Mucosa of stomach (tissue), 1 donor: Measurements from ENCODE around the gene C19orf44.
"Not testable (repeated sequence)": the region's sequence is repeated elsewhere in the genome, so short reads cannot be mapped to it uniquely, and the experiment has no call there.

Source experiments
- H3K27me3 ChIP-seq: one replicate; pipeline ENCODE4 v1.7.0; 2013; ENCODE audit warnings: mild to moderate bottlenecking, low read length; ENCODE audit not compliant: control insufficient read depth, insufficient read depth
- H3K36me3 ChIP-seq: one replicate; pipeline ENCODE4 v1.7.0; 2013; ENCODE audit warnings: low read length; ENCODE audit not compliant: control insufficient read depth, insufficient read depth
- H3K4me1 ChIP-seq: one replicate; pipeline ENCODE4 v1.7.0; 2013; ENCODE audit warnings: mild to moderate bottlenecking, low read length; ENCODE audit not compliant: control insufficient read depth, insufficient read depth
- H3K4me3 ChIP-seq: one replicate; pipeline ENCODE4 v1.7.0; 2013; ENCODE audit warnings: low read length
- H3K9ac ChIP-seq: one replicate; pipeline ENCODE4 v1.7.0; 2013; ENCODE audit warnings: mild to moderate bottlenecking, low read length, moderate library complexity
- H3K9me3 ChIP-seq: one replicate; pipeline ENCODE4 v1.7.0; 2013; ENCODE audit warnings: mild to moderate bottlenecking, low read length, moderate library complexity; ENCODE audit not compliant: control insufficient read depth
- donor health status: Pancreatic carcinoma.

The C19orf44 gene

DNA sequence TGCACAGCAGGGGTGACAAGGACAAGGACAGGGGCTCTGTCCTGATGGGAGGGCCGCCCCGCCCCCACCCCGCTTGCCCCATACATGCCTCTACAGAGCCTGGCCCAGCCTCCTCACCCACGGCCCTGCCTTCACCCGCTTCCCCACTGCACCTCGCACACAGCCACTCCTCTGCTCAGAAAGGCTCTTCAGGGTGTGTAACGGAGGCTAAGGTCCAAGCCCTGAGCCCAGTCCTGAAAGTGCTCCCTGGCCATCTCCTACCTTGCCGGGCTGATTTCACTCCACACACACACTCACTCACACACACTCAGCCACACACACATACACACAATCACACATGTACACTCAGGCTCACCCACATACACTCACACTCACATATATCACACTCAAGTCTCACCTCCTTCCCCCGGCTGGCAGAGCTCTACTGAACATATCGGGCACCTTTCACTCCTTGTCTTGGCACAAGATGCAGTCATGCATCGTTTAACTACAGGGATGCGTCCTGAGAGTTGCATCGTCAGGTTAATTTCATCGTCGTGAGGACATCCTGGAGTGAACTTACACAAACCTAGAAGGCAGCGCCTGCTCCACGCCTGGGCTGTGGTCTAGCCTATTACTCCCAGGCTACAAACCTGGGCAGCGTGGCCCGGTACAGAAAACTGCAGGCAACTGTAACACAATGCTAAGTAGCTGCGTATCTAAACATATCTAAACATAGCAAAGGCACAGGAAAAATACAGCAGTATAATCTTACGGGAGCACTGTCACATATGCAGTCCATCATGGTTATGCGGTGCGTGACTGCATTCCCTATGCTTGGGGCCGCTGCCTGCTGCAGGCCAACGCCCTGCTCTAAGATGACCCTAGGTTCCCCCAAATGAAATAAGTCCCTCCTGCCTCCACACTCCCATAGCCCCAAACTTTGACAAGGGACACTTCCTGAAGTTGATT lies 37.5 kb upstream of the C19orf44 start:
- H3K4me3 ChIP-seq, result no peak overlapping the region
- H3K36me3 ChIP-seq, result no peaks in the 10 kb centered on the region
- no peaks in the 10 kb centered on the region for H3K9me3 ChIP-seq
- H3K4me1 ChIP-seq, result peaks cover 53% of the 10 kb centered on the region
- no peaks in the 10 kb centered on the region for H3K27me3 ChIP-seq
- no peak overlapping the region for H3K9ac ChIP-seq

DNA sequence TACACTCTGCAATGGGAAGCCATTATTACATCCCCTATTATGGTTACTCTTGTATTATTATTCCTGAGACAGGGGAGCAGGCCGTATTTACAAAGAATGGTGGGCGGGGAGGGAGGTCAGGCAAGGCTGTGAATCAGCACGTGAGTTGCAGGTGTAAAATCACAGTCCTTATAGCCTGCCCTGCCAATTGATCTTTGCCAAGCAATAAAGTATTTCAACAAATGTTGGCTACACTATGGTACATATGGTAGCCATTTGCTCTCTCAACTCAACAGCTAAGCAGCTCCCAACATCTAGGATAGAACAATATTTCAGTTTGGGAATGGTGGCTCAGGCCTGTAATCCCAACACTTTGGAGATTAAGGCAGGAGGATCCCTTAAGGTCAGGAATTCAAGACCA lies 36.5 kb upstream of the C19orf44 start:
- Histone ChIP-seq H3K9ac (no peak overlapping the region), H3K9me3 (no peaks in the 10 kb centered on the region), H3K4me1 (peaks cover 60% of the 10 kb centered on the region)

DNA sequence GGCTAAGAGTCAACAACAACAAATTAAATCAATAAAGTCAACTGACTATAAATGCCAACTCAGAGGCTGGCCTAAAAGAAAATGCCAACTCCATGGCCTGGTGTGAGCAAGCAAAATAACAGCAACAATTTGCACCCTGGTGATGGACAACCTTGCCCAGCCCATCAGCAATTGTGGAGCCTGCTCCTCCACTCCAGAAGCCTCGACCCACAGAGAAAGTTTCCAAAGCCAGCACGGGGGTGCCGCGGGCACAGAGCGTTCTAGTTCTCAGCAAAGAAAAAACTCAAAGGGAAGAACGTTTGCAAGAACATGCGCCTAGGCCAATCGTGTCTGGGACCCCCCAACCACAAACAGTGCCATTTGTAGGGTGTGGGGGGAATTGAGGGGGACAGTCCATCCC lies 35.7 kb upstream of the C19orf44 start:
- Histone ChIP-seq H3K4me1 (peaks cover 60% of the 10 kb centered on the region), H3K9me3 (no peaks in the 10 kb centered on the region), H3K4me3 (no peak overlapping the region), H3K27me3 (no peaks in the 10 kb centered on the region), H3K9ac (no peak overlapping the region), H3K36me3 (no peaks in the 10 kb centered on the region)

More for the DNA sequence above, 36.5 kb upstream of the C19orf44 start:
- Histone ChIP-seq H3K27me3 (no peaks in the 10 kb centered on the region), H3K4me3 (no peak overlapping the region), H3K36me3 (no peaks in the 10 kb centered on the region)

DNA sequence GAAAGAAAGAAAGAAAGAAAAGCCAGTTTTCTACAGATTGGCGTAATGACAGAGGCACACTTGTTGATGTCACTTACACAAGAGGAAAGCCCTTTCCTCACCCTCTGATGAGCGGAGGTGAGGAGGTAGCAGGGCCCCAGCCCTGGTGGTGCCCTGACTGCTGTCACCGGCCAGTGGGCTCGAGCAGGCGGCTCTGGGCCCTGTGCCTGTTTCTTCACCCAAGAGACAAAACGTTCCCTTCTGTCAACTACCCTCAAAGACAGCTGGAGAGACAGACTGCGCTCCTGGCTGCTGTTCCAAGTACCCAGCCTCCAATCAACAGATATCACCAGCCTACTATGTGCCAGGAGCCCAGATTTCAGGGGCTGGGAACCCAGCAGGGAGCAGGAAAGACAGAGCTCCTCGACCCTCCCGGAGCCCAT lies 34.6 kb upstream of the C19orf44 start:
- H3K27me3 ChIP-seq, result no peaks in the 10 kb centered on the region
- H3K9me3 ChIP-seq, result no peaks in the 10 kb centered on the region
- H3K4me3 ChIP-seq, result no peak overlapping the region
- peaks cover 56% of the 10 kb centered on the region for H3K4me1 ChIP-seq
- no peak overlapping the region for H3K9ac ChIP-seq
- no peaks in the 10 kb centered on the region for H3K36me3 ChIP-seq

DNA sequence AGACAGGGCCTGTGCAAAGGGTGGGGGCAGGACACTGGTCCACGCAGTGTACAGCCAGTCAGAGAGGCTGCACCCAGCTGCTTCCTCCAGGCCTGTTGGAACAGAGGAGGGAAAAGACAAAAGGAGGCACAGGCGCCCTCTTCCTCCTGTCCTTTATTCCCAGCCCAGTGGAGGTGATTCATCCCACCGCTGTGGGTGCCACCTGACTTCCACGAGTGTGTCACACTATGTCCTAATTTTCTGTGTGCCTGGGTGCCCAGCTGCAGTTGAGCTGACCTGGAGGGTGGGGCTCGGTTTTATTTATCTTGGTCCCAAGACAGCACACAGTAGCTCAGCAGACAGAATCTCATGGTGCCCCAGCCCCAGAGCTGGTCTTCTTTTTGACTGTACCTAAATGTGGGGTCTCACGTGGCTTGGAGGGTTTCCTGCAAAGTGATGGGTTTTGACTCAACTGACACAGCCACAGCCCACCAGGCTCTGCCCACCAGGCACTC lies 33.4 kb upstream of the C19orf44 start:
- H3K9ac ChIP-seq, result no peak overlapping the region
- H3K27me3 ChIP-seq, result no peaks in the 10 kb centered on the region
- no peaks in the 10 kb centered on the region for H3K9me3 ChIP-seq
- no peaks in the 10 kb centered on the region for H3K36me3 ChIP-seq
- peaks cover 45% of the 10 kb centered on the region for H3K4me1 ChIP-seq
- H3K4me3 ChIP-seq, result no peak overlapping the region

DNA sequence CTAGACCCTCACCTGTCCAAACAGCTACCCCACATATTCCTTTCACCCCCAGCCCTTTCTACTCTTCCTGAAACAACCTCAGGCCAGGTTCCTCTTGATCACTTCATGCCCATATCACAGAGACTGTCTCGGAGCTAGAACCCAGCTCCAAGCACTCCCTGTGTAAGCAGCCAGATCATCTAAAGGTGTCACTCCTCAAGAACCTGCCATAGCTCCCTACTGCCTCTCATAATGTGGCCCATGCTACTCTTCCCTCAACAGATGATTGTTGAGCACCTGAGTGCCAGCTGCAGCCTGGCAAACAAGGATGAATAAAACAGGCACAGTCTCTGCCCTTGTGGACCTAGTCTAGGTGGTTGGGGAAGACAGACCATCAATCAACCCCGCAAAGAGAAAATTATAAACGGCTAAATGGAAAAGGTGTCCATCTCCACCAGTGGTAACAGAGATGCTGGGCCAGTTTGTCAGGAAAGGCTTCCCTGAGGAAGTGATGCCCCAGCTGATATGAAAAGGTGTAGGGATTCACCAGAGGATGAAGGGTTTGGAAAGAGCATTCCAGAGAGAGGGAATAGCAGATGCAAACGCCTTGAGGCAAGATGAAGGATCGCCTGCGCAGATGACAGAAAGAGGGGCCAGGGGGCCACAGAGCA lies 32.7 kb upstream of the C19orf44 start:
- Histone ChIP-seq H3K36me3 (no peaks in the 10 kb centered on the region), H3K4me1 (peaks cover 38% of the 10 kb centered on the region), H3K9me3 (no peaks in the 10 kb centered on the region), H3K9ac (no peak overlapping the region), H3K4me3 (no peak overlapping the region), H3K27me3 (no peaks in the 10 kb centered on the region)

DNA sequence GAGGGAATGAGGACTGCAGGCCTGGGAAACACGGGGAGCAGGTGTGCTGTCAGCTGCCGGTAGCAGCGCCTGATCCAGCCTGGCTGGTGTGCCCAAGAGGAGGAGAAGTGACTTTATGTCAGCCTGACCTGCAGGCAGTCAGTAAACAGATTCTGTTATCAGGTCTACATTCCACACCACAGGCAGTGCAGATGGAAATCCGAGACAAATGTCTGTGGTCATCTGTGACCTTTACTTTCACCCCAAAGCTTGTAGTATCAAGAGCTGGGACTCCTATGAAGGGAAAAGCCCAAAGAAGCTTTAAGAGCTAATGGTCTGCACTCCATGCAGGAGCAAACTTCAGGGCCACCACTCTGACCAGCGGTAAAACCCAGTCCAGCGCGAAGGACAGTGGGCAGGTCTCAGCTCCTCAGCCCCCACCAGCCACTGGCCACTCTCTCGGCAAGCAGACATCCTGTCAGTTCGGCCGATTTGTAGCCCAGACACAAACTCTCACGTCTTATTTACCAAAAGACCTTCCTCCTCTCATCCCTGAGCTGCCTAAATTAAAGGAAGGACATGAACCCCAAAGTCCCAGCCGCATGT lies 32.1 kb upstream of the C19orf44 start:
- no peaks in the 10 kb centered on the region for H3K36me3 ChIP-seq
- no peak overlapping the region for H3K4me3 ChIP-seq
- peaks cover 32% of the 10 kb centered on the region for H3K4me1 ChIP-seq
- no peaks in the 10 kb centered on the region for H3K9me3 ChIP-seq
- no peaks in the 10 kb centered on the region for H3K27me3 ChIP-seq
- H3K9ac ChIP-seq, result no peak overlapping the region

DNA sequence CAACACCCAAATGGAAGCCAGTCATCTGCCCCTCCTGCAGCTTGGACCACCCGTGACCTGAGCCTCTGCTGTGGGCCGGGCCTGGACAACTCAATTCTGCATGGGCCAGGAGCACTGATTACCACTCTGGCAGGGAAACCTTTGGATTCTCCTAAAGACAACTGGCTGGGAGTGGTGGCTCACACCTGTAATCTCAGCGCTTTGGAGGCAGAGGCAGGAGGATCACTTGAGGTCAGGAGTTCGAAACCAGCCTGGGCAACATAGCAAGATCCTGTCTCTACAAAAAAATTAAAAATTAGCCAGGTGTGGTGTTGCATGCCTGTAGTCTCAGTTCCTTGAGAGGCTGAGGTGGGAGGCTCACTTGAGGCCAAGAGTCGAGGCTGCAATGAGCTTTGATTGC lies 31.0 kb upstream of the C19orf44 start:
- Histone ChIP-seq H3K27me3 (no peaks in the 10 kb centered on the region), H3K4me3 (no peak overlapping the region), H3K36me3 (no peaks in the 10 kb centered on the region), H3K9ac (no peak overlapping the region), H3K4me1 (peaks cover 35% of the 10 kb centered on the region), H3K9me3 (no peaks in the 10 kb centered on the region)

DNA sequence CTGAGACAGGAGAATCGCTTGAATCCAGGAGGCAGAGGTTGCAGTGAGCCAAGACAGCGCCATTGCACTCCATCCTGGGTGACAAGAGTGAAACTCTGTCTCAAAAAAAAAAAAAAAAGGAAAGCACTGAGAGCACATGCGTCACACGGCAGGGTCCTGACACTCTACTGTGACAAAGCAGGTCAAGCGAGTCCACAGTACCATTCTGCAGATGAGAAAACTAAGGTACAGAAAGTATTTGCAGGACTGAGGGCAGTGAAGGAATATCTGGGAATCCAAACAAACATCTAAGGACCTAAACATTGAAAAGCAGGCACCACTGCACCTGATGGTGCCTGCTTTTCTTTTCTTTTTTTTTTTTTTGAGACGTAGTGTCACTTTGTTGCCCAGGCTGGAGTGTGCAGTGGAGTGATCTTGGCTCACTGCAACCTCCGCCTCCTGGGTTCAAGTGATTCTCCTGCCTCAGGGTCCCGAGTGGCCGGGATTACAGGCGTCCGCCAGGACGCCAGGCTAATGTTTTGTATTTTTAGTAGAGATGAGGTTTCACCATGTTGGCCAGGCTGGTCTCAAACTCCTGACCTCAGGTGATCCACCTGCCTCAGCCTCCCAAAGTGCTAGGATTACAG lies 29.3 kb upstream of the C19orf44 start:
- not testable (repeated sequence) for H3K27me3 ChIP-seq, H3K9me3 ChIP-seq, H3K4me3 ChIP-seq, H3K36me3 ChIP-seq, H3K9ac ChIP-seq
- H3K4me1 ChIP-seq, result peaks cover 40% of the 10 kb centered on the region

DNA sequence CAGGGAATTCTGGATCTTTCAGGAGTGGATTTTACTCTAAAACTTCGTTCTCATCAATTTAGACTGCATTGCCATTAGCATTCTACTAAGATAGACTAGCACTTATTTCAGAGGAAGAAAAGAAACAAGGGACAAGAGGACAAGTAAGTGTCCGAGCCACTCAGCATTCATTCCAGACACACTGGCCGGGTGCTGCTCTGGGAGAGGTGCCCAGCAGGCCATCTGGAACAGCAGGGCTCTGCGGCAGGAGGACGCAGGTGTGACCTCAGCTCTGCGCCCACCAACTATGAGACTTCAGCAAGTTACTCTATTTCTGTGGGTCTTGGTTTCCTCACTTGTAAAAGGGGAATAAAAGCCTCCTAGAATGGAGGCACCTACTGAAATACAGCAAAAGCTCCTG lies 28.6 kb upstream of the C19orf44 start:
- Histone ChIP-seq H3K4me3 (no peak overlapping the region), H3K4me1 (peaks cover 36% of the 10 kb centered on the region), H3K36me3 (no peaks in the 10 kb centered on the region), H3K9me3 (no peaks in the 10 kb centered on the region), H3K9ac (no peak overlapping the region), H3K27me3 (no peaks in the 10 kb centered on the region)

DNA sequence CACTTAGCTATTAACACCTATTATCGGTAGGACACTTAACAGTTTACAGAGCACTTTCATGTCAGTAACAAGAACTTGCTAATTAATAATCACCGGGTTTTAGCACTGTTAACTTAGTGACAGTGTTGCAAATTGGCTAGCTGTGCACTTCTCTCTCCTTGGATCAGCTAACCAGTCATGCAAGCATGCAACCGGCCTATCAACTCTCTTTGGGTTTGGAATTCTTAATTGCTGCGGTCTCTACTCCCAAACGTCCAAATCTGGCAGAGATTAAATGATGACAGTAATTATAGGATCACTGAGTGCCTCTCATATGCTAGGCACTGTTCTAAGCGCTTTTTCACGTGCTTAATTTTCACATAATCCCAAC lies 25.7 kb upstream of the C19orf44 start:
- Histone ChIP-seq H3K36me3 (no peaks in the 10 kb centered on the region), H3K9ac (peak overlapping the region; percentile 76), H3K27me3 (no peaks in the 10 kb centered on the region), H3K4me1 (peaks cover 18% of the 10 kb centered on the region), H3K9me3 (no peaks in the 10 kb centered on the region), H3K4me3 (peak overlapping the region; percentile 66)
